Astrocyte of the hippocampus (primary cell): ENCODE results near the gene TAMALIN.

Experiments
- DNase-seq: peaks from one replicate; pipeline ENCODE4 v3.0.0; 2011; ENCODE audit warnings: low read depth, low spot score

The TAMALIN gene

GRCh38 chr12:52013626-52014310 lies 7.0 kb downstream of the TAMALIN start:
- no peak for DNase-seq

- peak; percentile 58 for DNase-seq
Measured at GRCh38 chr12:52014567-52015530, 8.1 kb downstream of the TAMALIN start.

- no peak for DNase-seq
Measured at GRCh38 chr12:52015532-52016041, 8.8 kb downstream of the TAMALIN start.

- DNase-seq: no peak
Measured at GRCh38 chr12:52018433-52019112, 11.8 kb downstream of the TAMALIN start.

GRCh38 chr12:52019113-52019770 lies 12.5 kb downstream of the TAMALIN start:
- DNase-seq: no peak

GRCh38 chr12:52020539-52021336 lies 14.0 kb downstream of the TAMALIN start:
- peak; percentile 73 for DNase-seq

GRCh38 chr12:52022841-52023181 lies 16.1 kb downstream of the TAMALIN start:
- no peak for DNase-seq

- DNase-seq: peak; percentile 87
Measured at GRCh38 chr12:52023182-52023975, 16.6 kb downstream of the TAMALIN start.

GRCh38 chr12:52023976-52024688 lies 17.4 kb downstream of the TAMALIN start:
- no peak for DNase-seq

GRCh38 chr12:52024845-52025230 lies 18.1 kb downstream of the TAMALIN start:
- DNase-seq: no peak

- DNase-seq: no peak
Measured at GRCh38 chr12:52026263-52026662, 19.5 kb downstream of the TAMALIN start.

GRCh38 chr12:52027085-52027843 lies 20.5 kb downstream of the TAMALIN start:
- no peak for DNase-seq

- DNase-seq: peak; percentile 82
Measured at GRCh38 chr12:52029685-52030084, 22.9 kb downstream of the TAMALIN start.

GRCh38 chr12:52032446-52032803 lies 25.7 kb downstream of the TAMALIN start:
- peak; percentile 84 for DNase-seq

- peak; percentile 99 for DNase-seq
Measured at GRCh38 chr12:52032804-52033445, 26.2 kb downstream of the TAMALIN start.

- no peak for DNase-seq
Measured at GRCh38 chr12:52033446-52034140, 26.8 kb downstream of the TAMALIN start.

GRCh38 chr12:52035190-52035589 lies 28.4 kb downstream of the TAMALIN start:
- DNase-seq: no peak
